GM18511 (cell line): ENCODE results near the gene THOC5.

Experiments
- ATAC-seq: cut with Tn5 transposase; IDR thresholded peaks from one replicate; pipeline ENCODE4 v1.9.1; 2021; ENCODE audit warnings: mild to moderate bottlenecking, moderate library complexity; ENCODE audit not compliant: unreplicated experiment

THOC5 gene

GRCh38 chr22:29478326-29479276, 75.0 kb downstream of the THOC5 start:
- no peak for ATAC-seq

- ATAC-seq, result no peak
Measured at GRCh38 chr22:29477723-29478318, 75.7 kb downstream of the THOC5 start.

- no peak for ATAC-seq
Measured at GRCh38 chr22:29476116-29476515, 77.4 kb downstream of the THOC5 start.

- ATAC-seq, result no peak
Measured at GRCh38 chr22:29475550-29475949, 78.0 kb downstream of the THOC5 start.

GRCh38 chr22:29473001-29473400, 80.6 kb downstream of the THOC5 start:
- ATAC-seq, result no peak

GRCh38 chr22:29470159-29470855, 83.2 kb downstream of the THOC5 start:
- no peak for ATAC-seq

GRCh38 chr22:29469755-29470154, 83.8 kb downstream of the THOC5 start:
- no peak for ATAC-seq

GRCh38 chr22:29464581-29464980, 89.0 kb downstream of the THOC5 start:
- no peak for ATAC-seq

- no peak for ATAC-seq
Measured at GRCh38 chr22:29463629-29464028, 89.9 kb downstream of the THOC5 start.

GRCh38 chr22:29461263-29461662, 92.3 kb downstream of the THOC5 start:
- ATAC-seq, result no peak

- no peak for ATAC-seq
Measured at GRCh38 chr22:29459773-29460172, 93.8 kb downstream of the THOC5 start.

GRCh38 chr22:29458551-29458950, 95.0 kb downstream of the THOC5 start:
- no peak for ATAC-seq

GRCh38 chr22:29457730-29458129, 95.8 kb downstream of the THOC5 start:
- no peak for ATAC-seq

GRCh38 chr22:29456211-29456671, 97.3 kb downstream of the THOC5 start:
- no peak for ATAC-seq
